PC-3 (cell line): Measurements from ENCODE around the gene SULT1C2.

Experiments used
- EZH2 ChIP-seq: fragments of 300-600 bp; sonication (generic); IDR thresholded peaks from one replicate; pipeline ENCODE4 v1.6.1; 2017; ENCODE audit warnings: antibody characterized with exemption, mild to moderate bottlenecking, low read length; ENCODE audit not compliant: unreplicated experiment
- TF ChIP-seq, protein P1 (sequence below): fragments of 300-600 bp; sonication (generic); conservative IDR thresholded peaks from 2 replicates; pipeline ENCODE4 v1.5.1; 2017; ENCODE audit warnings: antibody characterized with exemption, low read depth, mild to moderate bottlenecking, low read length

DNA sequence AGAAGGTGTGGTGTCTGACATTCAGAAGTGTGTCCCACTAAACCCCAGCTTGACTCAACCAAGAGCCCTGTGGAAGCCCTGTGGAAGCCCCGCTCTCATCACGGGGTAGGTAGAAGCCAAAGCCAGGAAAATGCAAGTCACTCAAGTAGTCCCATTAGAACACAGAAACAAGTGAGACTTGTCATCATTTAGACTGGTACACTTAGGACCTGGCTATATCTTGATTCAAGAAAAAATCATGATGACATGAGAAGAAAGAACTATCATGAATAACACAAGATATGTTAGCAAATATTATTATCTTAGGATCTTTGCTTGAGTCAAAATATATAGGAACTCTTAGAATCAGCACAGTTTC lies 60.9 kb downstream of the SULT1C2 start:
- TF ChIP-seq EZH2, result no peak
- TF ChIP-seq, protein P1, sequence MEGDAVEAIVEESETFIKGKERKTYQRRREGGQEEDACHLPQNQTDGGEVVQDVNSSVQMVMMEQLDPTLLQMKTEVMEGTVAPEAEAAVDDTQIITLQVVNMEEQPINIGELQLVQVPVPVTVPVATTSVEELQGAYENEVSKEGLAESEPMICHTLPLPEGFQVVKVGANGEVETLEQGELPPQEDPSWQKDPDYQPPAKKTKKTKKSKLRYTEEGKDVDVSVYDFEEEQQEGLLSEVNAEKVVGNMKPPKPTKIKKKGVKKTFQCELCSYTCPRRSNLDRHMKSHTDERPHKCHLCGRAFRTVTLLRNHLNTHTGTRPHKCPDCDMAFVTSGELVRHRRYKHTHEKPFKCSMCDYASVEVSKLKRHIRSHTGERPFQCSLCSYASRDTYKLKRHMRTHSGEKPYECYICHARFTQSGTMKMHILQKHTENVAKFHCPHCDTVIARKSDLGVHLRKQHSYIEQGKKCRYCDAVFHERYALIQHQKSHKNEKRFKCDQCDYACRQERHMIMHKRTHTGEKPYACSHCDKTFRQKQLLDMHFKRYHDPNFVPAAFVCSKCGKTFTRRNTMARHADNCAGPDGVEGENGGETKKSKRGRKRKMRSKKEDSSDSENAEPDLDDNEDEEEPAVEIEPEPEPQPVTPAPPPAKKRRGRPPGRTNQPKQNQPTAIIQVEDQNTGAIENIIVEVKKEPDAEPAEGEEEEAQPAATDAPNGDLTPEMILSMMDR, result no peak
